GM12874 (cell line): Measurements from ENCODE around the gene CFAP221.

Source experiments
- CTCF ChIP-seq: IDR thresholded peaks from 2 replicates; pipeline ENCODE4 v1.5.1; 2011; ENCODE audit warnings: low read depth, mild to moderate bottlenecking, control low read depth, low read length, moderate library complexity; ENCODE audit not compliant: insufficient read depth

The CFAP221 gene

GRCh38 chr2:119523383-119523951 is 20.8 kb upstream of the CFAP221 start:
- no peak for TF ChIP-seq CTCF

- no peak for TF ChIP-seq CTCF
These were observed 20.1 kb upstream of the CFAP221 start, which contains the start of gene SCTR for GRCh38 chr2:119523952-119524694. TSS of gene SCTR (minus strand) at chr2:119524483. CDS start at chr2:119524226, 257 bp downstream.

DNA sequence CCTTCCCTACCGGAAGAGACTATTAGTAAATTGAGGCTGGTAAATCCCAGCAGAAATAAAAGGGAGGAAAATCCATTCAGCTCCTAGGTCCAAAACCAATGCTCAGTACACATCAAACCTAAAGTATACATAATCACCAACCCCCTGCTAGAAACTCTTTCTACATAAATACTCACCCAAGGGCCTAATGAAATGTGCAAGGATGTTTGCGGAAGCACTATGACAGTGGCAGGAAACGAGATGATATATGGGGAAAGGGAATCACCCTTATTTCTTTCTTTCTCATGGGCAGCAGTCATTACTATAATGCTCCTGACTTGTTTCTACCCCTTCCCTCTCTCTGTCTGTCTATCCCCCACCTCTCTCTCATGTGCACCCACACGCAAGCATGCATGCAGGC is 18.6 kb upstream of the CFAP221 start:
- no peak for TF ChIP-seq CTCF

DNA sequence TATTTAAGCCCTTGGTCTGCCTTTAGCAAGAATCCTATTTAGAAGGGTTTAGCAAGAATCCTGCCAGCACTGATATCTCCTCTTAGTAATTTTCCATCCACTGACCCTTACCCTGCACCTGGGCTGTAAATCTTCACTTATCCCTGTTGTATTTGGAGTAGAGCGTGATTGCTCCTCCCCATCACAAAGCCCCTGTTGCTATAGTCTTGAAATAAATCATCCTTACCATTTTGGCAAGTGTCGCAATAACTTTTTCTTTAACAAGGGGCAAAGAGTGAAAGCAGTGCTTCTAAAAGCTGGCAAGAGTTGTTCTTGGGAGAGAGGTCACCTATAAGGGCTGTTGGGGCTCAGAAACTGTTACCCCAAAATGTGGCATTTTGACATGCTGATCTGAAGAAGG is 16.2 kb upstream of the CFAP221 start:
- no peak for TF ChIP-seq CTCF

GRCh38 chr2:119531292-119531691 is 13.0 kb upstream of the CFAP221 start:
- TF ChIP-seq CTCF, result no peak

GRCh38 chr2:119533560-119533959 is 10.7 kb upstream of the CFAP221 start:
- no peak for TF ChIP-seq CTCF

DNA sequence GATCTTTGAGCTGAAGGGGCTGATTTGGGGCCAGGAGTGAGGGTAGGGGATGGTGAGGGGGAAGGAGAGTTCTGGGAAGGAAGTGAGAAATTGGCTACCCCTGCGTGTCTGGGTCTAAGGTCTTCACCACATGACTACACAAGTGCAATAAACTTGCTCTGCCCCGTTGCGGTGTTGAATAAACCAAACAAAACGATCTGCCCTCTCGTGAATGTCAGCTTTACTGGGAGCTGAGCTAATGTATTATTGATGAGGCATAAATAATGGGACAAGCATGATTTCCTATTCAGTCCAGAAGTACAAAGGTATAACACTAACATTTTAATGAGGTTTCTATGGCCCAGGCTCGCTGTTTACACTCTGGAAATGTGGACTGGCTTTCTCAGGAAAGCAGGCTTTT is 8.0 kb upstream of the CFAP221 start:
- no peak for TF ChIP-seq CTCF
